GM19025 (cell line): ENCODE measurements around the gene ADAMTS2.

Experiments used
- ATAC-seq: cut with Tn5 transposase; IDR thresholded peaks from one replicate; pipeline ENCODE4 v1.9.1; 2021; ENCODE audit warnings: mild to moderate bottlenecking, low read depth, moderate library complexity; ENCODE audit not compliant: unreplicated experiment

Gene ADAMTS2

GRCh38 chr5:179135006-179135405, 210.3 kb downstream of the ADAMTS2 start:
- no peak for ATAC-seq

GRCh38 chr5:179134511-179134910, 210.8 kb downstream of the ADAMTS2 start:
- ATAC-seq: no peak

GRCh38 chr5:179132586-179133355, 212.5 kb downstream of the ADAMTS2 start:
- no peak for ATAC-seq

- ATAC-seq: no peak
Measured at GRCh38 chr5:179131886-179132585, 213.2 kb downstream of the ADAMTS2 start.

GRCh38 chr5:179131321-179131835, 213.9 kb downstream of the ADAMTS2 start:
- no peak for ATAC-seq

- no peak for ATAC-seq
Measured at GRCh38 chr5:179130101-179130681, 215.1 kb downstream of the ADAMTS2 start.

GRCh38 chr5:179129607-179130071, 215.6 kb downstream of the ADAMTS2 start:
- ATAC-seq: no peak

- no peak for ATAC-seq
Measured at GRCh38 chr5:179128976-179129375, 216.3 kb downstream of the ADAMTS2 start.

- ATAC-seq: no peak
Measured at GRCh38 chr5:179128041-179128365, 217.3 kb downstream of the ADAMTS2 start.

GRCh38 chr5:179127136-179128040, 217.9 kb downstream of the ADAMTS2 start:
- no peak for ATAC-seq

GRCh38 chr5:179126506-179126991, 218.7 kb downstream of the ADAMTS2 start:
- no peak for ATAC-seq

- ATAC-seq: no peak
Measured at GRCh38 chr5:179125789-179126505, 219.3 kb downstream of the ADAMTS2 start.

GRCh38 chr5:179124853-179125788, 220.1 kb downstream of the ADAMTS2 start:
- no peak for ATAC-seq

GRCh38 chr5:179124273-179124852, 220.9 kb downstream of the ADAMTS2 start:
- no peak for ATAC-seq

- ATAC-seq: no peak
Measured at GRCh38 chr5:179123491-179124272, 221.6 kb downstream of the ADAMTS2 start.

- no peak for ATAC-seq
Measured at GRCh38 chr5:179123109-179123426, 222.2 kb downstream of the ADAMTS2 start.

- no peak for ATAC-seq
Measured at GRCh38 chr5:179122411-179123108, 222.7 kb downstream of the ADAMTS2 start.
